AG10803 (cell line): ENCODE results near the gene EPHB1.

ENCODE experiments used
- DNase-seq: peaks from one replicate; pipeline ENCODE4 v3.0.0; 2010; ENCODE audit warnings: low read depth
- H3K4me3 ChIP-seq: 2 replicates; pipeline ENCODE4 v1.5.1; 2011; ENCODE audit warnings: mild to moderate bottlenecking, low read length, control low read depth
- TF ChIP-seq, protein P1 (sequence below): conservative IDR thresholded peaks from 2 replicates; pipeline ENCODE4 v1.5.1; 2011; ENCODE audit warnings: mild to moderate bottlenecking, low read length, control low read depth, inconsistent platforms

EPHB1 gene

DNA sequence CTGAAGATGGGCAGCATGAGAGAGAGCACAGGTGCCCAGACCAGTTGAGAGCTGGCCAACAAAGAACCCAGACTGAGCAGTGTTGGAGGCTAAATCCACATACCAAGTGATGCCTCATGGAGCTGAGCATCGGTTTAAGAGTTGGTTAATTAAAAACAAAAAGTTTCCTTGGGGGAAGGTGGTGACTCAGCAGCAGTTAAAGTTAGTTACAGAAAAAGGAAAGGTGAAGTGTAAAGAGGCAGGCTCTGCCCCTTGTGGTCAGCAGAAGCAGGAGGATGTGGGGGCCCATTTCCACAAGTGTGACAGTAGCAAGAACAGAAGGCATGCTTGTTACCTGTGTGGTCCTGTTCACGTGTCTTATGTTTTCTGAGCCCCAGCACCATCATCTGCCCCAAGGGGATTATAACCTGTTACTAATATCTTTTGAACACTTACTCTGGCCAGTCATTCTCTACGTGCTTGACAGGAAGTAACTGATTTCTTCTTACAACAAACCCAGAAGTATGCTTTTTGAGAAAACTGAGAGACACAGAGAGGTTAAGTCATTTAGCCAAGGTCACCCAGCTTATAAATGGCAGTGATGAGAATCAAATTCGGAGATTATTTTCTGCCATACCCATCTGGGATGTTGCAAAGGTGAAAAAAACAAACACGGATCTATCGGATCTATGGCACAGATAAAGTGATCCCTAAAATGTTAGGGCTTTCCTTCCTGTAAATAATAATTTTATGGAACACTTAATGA, 91.0 kb downstream of the EPHB1 start:
- TF ChIP-seq, protein P1, sequence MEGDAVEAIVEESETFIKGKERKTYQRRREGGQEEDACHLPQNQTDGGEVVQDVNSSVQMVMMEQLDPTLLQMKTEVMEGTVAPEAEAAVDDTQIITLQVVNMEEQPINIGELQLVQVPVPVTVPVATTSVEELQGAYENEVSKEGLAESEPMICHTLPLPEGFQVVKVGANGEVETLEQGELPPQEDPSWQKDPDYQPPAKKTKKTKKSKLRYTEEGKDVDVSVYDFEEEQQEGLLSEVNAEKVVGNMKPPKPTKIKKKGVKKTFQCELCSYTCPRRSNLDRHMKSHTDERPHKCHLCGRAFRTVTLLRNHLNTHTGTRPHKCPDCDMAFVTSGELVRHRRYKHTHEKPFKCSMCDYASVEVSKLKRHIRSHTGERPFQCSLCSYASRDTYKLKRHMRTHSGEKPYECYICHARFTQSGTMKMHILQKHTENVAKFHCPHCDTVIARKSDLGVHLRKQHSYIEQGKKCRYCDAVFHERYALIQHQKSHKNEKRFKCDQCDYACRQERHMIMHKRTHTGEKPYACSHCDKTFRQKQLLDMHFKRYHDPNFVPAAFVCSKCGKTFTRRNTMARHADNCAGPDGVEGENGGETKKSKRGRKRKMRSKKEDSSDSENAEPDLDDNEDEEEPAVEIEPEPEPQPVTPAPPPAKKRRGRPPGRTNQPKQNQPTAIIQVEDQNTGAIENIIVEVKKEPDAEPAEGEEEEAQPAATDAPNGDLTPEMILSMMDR: peak; percentile 43
- H3K4me3 ChIP-seq: no peak overlapping the region
- peak; percentile 48 for DNase-seq

DNA sequence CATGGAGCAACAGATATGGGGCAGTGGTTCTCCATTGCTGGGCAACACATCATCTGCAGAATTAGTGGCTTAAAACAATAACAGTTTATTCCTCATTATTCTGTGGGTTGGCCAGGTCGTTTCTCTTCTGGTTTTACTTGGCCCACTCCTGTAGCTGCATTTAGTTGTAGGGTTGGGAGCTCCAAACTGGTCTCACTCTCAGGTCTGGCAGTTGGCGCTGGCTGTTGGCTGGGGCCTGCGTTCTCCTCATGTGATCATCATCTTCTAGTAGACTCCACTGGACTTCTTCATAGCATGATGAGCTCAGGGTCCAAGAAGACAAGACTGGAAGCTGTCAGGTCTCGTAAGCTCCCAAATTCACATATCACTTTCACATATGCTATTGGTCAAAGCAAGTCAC, 91.9 kb downstream of the EPHB1 start:
- TF ChIP-seq, protein P1: no peak
- DNase-seq: no peak
- no peak overlapping the region for H3K4me3 ChIP-seq

DNA sequence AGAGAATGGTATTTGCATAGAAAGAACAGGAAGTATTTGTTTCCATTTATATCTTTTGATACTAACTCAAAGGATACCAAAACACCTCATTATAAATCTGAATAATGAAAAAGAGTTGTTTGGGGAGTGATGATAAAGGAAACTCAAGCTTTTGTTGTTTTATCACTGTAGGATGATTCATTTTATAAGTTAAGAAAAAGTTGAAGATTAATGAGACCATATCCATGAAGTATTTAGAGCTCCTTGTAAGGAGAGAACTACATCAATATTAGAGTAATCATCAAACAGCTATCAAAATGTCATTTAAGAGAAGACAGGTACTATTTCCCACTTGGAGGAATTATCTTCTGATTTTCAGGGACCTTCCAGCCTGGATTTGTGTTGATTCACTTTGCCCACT, 92.5 kb downstream of the EPHB1 start:
- DNase-seq: no peak
- no peak overlapping the region for H3K4me3 ChIP-seq
- TF ChIP-seq, protein P1: no peak

DNA sequence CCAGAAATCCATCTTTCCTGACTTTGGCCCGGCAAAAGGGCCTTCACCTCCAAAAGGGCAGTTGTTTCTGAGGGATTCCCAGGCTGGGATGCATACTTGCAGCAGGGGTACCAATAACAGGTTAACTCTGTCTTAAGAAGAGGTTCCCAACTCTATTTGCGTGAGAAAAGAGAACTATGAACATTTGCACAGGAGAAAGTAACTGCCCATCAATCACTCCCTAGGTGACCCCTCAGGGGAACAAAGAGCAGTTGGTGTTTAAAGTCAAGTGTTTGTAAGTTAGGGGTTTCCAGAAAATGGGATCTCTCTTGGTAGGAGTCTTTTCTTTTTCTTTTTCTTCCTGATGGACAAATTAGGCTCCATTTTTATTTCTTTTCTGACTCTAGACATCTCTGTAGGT, 97.3 kb downstream of the EPHB1 start:
- H3K4me3 ChIP-seq: no peak overlapping the region
- DNase-seq: no peak
- TF ChIP-seq, protein P1: no peak

DNA sequence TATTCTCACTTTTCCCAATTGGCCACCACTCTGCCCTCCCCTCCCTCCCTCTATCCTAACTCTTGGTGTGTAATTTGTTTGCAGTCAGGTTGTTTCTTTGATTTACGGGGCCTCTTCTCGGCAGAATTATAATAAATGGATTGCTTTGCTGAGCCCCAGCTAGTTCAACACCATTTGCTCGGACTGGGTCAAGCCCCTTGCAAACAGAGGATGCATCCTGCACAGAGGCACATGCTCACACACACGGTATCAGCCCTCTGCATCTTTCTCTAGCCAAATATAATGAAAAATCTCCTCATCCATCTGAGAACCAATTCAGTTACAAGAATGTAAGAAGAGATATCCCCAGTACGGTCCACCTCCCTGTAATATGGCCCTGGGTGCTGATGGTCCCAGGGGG, 97.7 kb downstream of the EPHB1 start:
- H3K4me3 ChIP-seq: no peak overlapping the region
- TF ChIP-seq, protein P1: no peak

DNA sequence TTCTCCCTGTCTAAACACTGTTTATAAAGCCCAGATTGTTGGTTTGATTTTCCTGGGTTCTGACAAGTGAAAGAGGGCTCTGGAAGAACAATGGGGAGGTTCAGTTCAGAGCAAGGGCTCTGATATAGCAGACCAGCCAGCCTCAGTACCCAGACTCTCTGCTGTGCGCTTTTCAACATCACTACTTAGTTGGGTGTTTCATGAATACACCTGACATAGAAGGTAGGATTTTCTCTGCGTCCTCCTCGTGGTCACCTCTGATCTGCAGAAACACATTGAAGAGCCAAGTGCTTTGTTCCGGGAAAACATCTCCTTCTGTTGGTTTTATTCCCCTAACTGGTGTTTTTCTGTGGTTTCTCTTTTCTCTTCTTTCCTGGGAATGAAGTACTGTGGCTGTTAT, 99.5 kb downstream of the EPHB1 start:
- no peak overlapping the region for H3K4me3 ChIP-seq
- no peak for DNase-seq
- TF ChIP-seq, protein P1: no peak

More for the DNA sequence above, 97.7 kb downstream of the EPHB1 start:
- DNase-seq: no peak

DNA sequence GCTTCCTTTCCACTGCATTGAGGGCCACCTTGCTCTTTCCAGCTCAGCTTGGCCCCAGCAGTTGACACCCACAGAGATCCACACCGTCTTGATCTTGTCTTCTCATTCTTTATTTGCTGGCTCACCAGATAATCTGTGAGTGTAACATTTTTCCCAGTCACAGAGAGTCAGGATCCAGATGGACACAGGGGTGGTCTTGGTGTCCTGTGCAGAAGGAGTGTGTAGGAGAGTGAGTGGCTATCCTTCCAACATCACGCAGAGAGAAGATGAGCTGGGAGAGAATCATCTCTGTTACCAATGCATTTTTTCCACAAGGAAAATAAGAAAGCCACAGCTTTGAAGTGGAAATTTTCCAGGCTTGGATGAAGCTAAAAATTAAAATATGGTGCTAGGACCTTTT, 100.1 kb downstream of the EPHB1 start:
- TF ChIP-seq, protein P1: no peak
- no peak for DNase-seq

More for the DNA sequence above, 100.1 kb downstream of the EPHB1 start:
- H3K4me3 ChIP-seq: no peak overlapping the region
